HG02970 (cell line): Measurements from ENCODE around the gene RNFT2.
"Not testable (repeated sequence)": the region's sequence is repeated elsewhere in the genome, so short reads cannot be mapped to it uniquely, and the experiment has no call there.

ENCODE experiments used
- ATAC-seq: cut with Tn5 transposase; IDR thresholded peaks from one replicate; pipeline ENCODE4 v1.9.1; 2021; ENCODE audit warnings: mild to moderate bottlenecking, moderate library complexity, moderate number of reproducible peaks; ENCODE audit not compliant: unreplicated experiment, low FRiP score

The RNFT2 gene

GRCh38 chr12:116739381-116739887 lies 1.3 kb downstream of the RNFT2 start:
- ATAC-seq = no peak

GRCh38 chr12:116742787-116743186 lies 4.7 kb downstream of the RNFT2 start:
- ATAC-seq = not testable (repeated sequence)

- ATAC-seq = no peak
Observed at GRCh38 chr12:116744766-116745165, 6.7 kb downstream of the RNFT2 start.

GRCh38 chr12:116745554-116745953 lies 7.4 kb downstream of the RNFT2 start:
- ATAC-seq = no peak

GRCh38 chr12:116749884-116750283 lies 11.8 kb downstream of the RNFT2 start:
- no peak for ATAC-seq

GRCh38 chr12:116750298-116750697 lies 12.2 kb downstream of the RNFT2 start:
- no peak for ATAC-seq

- ATAC-seq = not testable (repeated sequence)
Observed at GRCh38 chr12:116754097-116754496, 16.0 kb downstream of the RNFT2 start.

- not testable (repeated sequence) for ATAC-seq
Observed at GRCh38 chr12:116754783-116755182, 16.7 kb downstream of the RNFT2 start.

- no peak for ATAC-seq
Observed at GRCh38 chr12:116759783-116760621, 21.9 kb downstream of the RNFT2 start.

GRCh38 chr12:116760622-116761020 lies 22.5 kb downstream of the RNFT2 start:
- ATAC-seq = no peak

GRCh38 chr12:116761499-116761898 lies 23.4 kb downstream of the RNFT2 start:
- ATAC-seq = no peak

- ATAC-seq = no peak
Observed at GRCh38 chr12:116765271-116765670, 27.2 kb downstream of the RNFT2 start.

GRCh38 chr12:116766285-116766684 lies 28.2 kb downstream of the RNFT2 start:
- ATAC-seq = no peak

- ATAC-seq = no peak
Observed at GRCh38 chr12:116766746-116767145, 28.6 kb downstream of the RNFT2 start.

- ATAC-seq = no peak
Observed at GRCh38 chr12:116771651-116772050, 33.5 kb downstream of the RNFT2 start.

GRCh38 chr12:116773276-116773731 lies 35.2 kb downstream of the RNFT2 start:
- ATAC-seq = no peak

GRCh38 chr12:116774020-116774419 lies 35.9 kb downstream of the RNFT2 start:
- ATAC-seq = no peak

GRCh38 chr12:116777245-116777644 lies 39.1 kb downstream of the RNFT2 start:
- no peak for ATAC-seq

- ATAC-seq = no peak
Observed at GRCh38 chr12:116779597-116779996, 41.5 kb downstream of the RNFT2 start.

GRCh38 chr12:116780942-116781341 lies 42.8 kb downstream of the RNFT2 start:
- no peak for ATAC-seq

GRCh38 chr12:116783525-116784237 lies 45.6 kb downstream of the RNFT2 start:
- no peak for ATAC-seq
